Measurements from ENCODE around the gene NEURL3.
A peak's percentile ranks its signal among the peaks of the same experiment; 100 is the strongest.

The NEURL3 gene

DNA sequence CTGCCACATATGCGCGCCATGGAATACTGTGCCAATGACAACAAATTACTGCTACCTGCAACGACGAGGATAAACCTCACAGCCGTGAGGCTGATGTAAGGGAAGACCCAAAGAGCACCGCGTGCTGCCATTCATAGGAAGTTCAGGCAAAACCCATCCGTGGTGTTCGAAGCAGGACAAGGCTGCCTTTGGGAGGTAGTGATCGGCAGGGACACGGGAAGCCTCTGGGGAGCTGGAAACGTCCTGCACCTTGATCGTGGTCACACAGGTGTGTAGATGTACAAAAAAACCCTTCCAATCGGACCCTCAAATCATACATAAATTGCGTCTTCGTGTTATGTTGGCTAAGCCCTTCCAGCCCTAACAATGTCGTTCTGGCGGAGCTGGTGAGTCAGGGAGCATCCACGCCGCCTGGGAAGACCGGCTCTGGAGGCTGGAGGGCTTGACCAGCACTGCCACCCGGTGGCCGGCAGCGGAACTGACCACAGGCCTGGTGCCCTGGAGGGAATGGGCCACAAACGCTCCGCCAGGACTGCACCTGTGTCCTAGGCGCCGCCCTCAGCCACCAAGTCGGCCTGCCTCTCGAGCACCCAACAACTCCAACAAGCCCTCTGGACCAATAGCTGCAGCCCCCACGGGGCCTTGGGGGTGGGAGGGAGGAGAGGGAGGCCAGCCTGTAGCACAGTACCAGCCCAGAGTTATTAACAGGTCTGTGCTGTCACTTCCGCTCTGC is 4.1 kb upstream of the NEURL3 start:
- no peak overlapping the region for H3K27ac ChIP-seq
- no peak for TF ChIP-seq ZFX (IDR thresholded peaks at IDR 0.05; ENCODE audit: borderline replicate concordance)
- TF ChIP-seq, protein P1, sequence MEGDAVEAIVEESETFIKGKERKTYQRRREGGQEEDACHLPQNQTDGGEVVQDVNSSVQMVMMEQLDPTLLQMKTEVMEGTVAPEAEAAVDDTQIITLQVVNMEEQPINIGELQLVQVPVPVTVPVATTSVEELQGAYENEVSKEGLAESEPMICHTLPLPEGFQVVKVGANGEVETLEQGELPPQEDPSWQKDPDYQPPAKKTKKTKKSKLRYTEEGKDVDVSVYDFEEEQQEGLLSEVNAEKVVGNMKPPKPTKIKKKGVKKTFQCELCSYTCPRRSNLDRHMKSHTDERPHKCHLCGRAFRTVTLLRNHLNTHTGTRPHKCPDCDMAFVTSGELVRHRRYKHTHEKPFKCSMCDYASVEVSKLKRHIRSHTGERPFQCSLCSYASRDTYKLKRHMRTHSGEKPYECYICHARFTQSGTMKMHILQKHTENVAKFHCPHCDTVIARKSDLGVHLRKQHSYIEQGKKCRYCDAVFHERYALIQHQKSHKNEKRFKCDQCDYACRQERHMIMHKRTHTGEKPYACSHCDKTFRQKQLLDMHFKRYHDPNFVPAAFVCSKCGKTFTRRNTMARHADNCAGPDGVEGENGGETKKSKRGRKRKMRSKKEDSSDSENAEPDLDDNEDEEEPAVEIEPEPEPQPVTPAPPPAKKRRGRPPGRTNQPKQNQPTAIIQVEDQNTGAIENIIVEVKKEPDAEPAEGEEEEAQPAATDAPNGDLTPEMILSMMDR (IDR thresholded peaks at IDR 0.05) = peak; percentile 95

DNA sequence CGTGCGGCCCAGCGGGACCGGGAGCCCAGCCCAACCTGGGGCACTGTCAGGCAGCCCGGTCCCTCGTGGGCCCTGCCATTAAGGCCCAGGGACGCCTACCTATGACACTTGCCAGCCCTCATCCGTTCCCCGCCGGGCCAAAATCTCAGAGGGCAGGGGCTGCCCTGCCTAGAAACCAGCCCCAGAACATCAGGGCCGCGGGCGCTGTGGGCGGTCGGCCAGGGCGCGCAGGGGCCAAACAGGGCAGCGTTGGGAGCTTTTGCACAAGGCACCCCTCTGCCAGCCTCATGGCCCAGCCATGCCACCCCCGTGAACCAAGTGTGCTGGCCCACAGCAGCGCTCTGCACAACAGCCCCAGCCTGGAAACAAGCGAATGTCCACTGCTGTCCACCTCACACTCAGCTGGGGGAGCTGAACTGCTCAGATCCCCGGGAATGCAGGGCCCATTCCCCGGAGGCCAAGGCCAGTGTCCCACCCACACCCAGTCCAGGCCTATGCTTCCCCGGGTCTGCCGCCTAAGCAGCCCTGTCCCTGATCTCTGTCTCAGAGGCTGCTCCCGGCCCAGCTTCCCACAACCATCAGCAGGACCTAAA is 3.5 kb upstream of the NEURL3 start:
- no peak overlapping the region for H3K27ac ChIP-seq
- TF ChIP-seq, protein P1 (IDR thresholded peaks at IDR 0.05) = no peak
- TF ChIP-seq ZFX (IDR thresholded peaks at IDR 0.05; ENCODE audit: borderline replicate concordance) = no peak

DNA sequence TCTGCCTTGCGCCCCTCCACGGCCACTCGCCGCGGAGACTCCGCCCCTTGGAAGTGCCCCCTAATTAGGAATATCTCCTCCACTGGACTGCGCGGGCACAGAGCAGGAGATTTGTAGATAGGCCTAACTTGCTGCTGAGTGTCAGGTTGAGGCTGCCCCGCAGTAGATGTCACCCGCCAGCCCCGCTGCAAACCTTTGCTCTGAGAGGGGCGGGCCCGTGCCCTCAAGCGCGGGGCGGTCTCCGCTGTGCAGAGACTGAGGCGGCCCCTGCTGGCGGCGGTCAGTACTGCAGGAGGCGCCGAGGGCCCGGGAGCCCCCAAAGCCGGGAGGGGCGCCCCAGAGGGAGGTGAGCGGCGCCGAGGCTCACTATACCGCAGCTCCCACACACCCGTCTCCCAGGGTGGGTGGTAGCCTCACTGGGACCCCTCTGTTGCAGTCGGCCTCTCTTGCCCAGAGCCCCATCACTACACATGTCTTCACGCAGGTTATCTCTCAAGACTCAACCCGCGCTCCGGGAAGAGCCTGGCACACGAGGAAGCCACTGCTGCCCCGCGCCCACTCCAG is 2.9 kb upstream of the NEURL3 start:
- no peak for TF ChIP-seq ZFX (IDR thresholded peaks at IDR 0.05; ENCODE audit: borderline replicate concordance)
- TF ChIP-seq, protein P1 (IDR thresholded peaks at IDR 0.05) = peak; percentile 98
- no peak overlapping the region for H3K27ac ChIP-seq

DNA sequence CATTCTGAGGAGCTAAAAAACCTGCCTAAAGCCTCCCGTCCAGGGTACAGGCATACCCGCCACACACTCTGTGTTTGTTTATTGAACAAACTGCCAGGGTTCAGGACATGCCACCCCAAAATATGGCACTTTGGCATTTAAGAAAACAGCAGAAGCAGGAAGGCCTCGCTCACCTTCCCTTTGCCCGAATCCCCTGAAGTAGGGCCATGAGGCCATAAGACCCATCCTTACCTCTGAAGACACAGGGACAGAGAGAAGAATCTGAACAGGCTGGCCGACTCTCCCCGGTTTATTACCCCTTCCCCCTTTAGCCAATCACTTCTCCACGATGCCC is 1.7 kb upstream of the NEURL3 start:
- H3K27ac ChIP-seq = no peak overlapping the region
- TF ChIP-seq ZFX (IDR thresholded peaks at IDR 0.05; ENCODE audit: borderline replicate concordance) = no peak
- TF ChIP-seq, protein P1 (IDR thresholded peaks at IDR 0.05) = no peak

DNA sequence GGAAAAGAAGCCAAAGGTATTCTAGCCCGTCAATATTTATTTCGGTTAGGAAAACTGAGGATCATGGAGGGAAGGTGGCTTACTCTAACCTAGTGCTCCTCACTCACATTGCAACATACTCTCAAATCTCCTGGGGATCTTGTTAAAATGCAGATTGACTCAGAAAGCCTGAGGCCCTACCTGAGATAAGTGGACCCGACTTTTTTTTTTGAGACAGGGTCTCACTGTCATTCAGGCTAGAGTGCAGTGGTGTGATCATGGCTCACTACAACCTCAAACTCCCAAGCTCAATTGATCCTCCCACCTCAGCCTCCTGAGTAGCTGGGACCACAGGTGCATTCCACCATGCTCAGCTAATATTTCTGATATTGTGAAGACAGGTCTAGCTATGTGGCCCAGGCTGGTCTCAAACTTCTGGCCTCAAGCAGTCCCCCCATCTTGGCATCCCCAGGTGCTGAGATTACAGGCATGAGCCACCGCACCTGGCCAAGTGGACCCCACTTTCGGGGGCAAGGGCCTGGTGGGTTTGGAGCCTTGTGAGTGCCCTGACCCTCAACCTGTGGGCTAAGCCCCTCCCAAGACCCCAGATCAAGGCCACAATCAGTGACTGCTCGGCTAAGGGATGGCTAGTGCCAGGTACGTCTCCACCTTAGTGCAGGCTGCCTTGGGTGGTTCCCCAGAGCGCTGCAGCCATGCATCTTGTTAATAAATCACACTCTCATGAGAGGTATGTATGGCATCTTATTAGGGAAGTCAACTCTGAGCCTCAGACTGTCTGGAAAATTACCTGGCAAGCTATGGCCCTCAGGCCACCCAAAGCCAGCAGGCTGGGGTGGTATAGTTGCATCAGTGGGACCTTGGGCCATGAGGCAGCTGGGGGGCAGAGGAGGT is 1.1 kb upstream of the NEURL3 start:
- TF ChIP-seq, protein P1 (IDR thresholded peaks at IDR 0.05) = no peak
- TF ChIP-seq ZFX (IDR thresholded peaks at IDR 0.05; ENCODE audit: borderline replicate concordance) = no peak
- H3K27ac ChIP-seq = peak overlapping the region; percentile 77

DNA sequence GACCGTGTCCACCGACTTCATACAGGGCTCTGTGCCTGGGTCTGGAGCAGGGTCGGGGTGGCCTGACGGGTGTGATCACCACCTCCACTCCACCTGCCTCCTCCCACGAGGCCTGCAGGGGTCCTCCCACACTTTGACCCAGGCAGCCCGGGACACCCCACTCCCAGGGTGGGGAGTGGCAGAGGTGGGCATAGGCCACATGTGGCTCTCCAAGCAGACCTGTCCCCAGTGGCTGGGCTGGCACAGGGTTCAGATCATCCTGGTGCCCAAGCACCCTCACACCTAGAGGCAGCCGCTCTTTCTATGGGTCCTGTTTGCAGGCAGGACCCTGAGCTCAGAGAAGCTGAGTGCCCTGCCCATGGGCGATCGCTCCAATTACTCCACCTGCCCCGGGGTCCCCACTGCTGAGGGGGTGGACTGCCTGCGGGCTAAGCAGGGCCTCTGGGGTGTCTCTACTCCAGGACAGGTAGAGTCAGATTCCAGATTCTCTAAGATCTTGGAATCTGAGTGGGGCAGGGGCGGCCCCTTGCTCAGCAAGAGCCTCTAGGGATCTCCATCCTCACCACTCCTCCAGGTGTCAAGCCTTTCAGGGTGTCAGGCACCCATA is 1.4 kb downstream of the NEURL3 start:
- no peak overlapping the region for H3K27ac ChIP-seq
- no peak for TF ChIP-seq ZFX (IDR thresholded peaks at IDR 0.05; ENCODE audit: borderline replicate concordance)

Measured in 22Rv1 (cell line).